ENCODE data around the gene AK8. TPM values are rescaled to one million over a fixed set of nuclear protein-coding genes. Genes with fewer than 3 reads are reported as not detected.

Gene AK8
- total RNA-seq, 1 donor from 2014 or later, result not detected

DNA sequence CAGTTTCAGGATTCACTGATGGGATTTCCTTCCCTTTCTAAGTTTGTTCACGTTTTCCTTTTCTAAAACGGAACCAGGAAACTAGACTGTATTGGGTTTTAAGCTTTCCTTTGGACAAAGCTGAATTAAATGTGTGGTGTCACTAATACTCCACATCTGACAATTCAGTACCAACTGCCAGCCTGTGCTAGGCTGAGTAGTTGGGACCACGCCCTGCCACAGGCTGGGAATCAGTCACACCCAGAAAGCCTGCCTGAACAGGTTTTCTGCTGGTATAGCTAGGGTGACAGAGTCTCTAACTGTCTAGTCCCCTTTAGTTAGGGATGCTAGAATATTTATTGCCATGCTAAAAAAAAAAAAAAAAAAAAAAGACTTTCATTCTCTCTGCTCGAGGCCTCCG, 16.3 kb upstream of the AK8 start:
- intact Hi-C loops (cut with DNase I), result loop anchor here (10.0 kb wide), 1 partner anchor 70 kb away; no protein-coding TSS in a partner anchor
- DNase-seq (ENCODE audit: missing footprints), result no peak
- no peak for ATAC-seq

DNA sequence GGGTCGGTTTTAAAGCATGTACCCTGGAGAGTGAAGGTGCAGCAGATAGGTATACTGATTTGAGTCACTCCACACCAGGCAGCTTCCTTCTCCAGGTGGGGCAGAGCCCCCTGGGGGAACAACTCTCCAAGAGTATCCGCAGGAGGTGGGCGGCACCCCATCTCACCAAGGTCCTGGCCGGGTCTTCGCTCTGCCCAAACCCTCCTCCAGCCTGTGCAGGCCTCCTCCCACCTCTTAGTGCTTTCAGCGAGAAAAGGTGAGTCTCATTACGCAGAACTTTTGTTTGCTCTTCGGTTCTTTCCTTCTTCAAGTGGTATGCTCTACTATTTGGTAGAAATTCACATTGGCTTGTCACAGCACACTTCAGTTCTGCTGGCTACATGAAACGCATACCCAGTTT, 14.3 kb upstream of the AK8 start:
- intact Hi-C loops (cut with DNase I), result loop anchor here (10.0 kb wide), 1 partner anchor 68 kb away; no protein-coding TSS in a partner anchor
- no peak for DNase-seq (ENCODE audit: missing footprints)
- ATAC-seq, result no peak

DNA sequence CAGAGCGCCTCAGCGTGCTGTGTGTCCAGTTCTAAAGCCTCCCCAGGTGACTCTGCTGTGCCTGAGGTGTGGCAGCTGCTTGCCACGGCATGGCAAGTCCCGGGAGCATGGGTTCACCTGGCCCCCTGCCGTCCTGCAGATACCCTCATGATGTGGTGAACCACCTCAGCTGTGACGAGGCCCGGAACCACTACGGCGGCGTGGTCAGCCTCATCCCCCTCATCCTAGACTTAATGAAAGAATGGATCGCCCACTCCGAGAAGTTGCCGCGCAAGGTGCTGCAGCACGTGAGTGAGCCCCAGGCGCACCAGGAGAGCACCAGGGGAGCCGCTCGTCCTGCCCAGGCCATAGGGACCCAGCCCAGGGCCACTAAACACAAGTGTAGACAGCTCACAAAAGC, 10.1 kb upstream of the AK8 start:
- intact Hi-C loops (cut with DNase I), result no loop called here
- no peak for ATAC-seq
- DNase-seq (ENCODE audit: missing footprints), result no peak

DNA sequence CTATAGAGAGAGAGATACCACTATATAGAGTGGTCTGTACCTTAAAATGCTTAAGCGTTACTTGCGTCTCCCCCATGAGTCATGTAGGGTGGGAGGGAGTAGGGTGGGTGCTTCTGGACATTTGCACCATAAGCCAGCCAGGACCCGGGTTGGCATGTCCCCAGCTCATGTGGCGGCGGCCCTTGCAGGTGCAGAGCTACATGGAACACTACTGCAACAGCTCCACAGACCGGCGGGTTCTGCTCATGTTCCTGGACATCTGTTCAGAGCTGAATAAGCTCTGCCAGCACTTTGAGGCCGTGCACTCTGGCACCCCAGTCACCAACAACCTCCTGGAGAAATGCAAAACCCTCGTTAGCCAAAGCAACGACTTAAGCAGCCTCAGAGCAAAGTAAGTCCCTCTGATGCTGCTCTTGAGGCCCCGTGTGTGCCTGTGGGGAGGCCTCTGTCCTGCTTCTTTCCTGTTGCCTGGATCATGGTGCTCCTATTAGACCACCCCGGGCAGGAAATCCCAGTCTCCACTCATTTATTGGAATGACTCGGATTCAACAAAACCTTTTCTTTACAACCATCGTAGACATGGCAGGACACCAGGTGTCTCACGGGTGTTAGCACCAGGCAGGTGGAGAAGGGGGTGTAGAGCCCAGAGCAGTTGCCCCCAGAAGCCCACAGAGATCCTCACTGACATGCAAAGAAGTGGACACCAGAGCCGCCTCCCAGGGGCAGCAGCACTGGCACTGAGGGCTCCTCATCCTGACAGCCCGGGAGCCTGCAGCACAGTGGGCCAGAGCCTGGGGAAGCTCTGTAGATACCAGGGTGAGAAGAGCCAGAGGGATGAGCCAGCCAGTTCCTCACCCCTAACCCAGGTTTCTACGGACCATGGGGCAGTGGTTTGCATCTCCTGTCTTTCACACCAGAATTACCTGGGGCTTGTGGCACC, 9.4 kb upstream of the AK8 start:
- ATAC-seq, result no peak
- intact Hi-C loops (cut with DNase I), result no loop called here
- DNase-seq (ENCODE audit: missing footprints), result no peak

DNA sequence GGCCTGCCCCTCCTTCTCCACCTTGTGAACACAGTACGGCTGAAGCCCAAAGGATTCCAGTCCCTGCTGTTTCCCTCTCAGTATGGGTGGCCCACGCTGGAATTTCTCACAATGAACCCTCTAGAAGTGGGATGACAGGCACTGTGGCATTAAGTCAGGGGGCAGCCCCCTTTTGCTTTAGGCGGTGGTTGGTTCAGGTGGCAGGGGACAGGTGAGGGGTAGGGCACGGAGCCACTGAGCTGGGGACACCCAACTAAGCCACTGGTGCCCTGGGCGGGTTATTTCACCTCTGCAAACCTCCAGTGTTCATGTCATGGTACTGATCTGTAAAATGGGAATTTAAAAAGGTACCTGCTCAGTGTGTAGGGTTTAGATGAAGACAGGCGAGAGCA, 8.2 kb upstream of the AK8 start:
- no peak for DNase-seq (ENCODE audit: missing footprints)
- intact Hi-C loops (cut with DNase I), result no loop called here
- ATAC-seq, result no peak

DNA sequence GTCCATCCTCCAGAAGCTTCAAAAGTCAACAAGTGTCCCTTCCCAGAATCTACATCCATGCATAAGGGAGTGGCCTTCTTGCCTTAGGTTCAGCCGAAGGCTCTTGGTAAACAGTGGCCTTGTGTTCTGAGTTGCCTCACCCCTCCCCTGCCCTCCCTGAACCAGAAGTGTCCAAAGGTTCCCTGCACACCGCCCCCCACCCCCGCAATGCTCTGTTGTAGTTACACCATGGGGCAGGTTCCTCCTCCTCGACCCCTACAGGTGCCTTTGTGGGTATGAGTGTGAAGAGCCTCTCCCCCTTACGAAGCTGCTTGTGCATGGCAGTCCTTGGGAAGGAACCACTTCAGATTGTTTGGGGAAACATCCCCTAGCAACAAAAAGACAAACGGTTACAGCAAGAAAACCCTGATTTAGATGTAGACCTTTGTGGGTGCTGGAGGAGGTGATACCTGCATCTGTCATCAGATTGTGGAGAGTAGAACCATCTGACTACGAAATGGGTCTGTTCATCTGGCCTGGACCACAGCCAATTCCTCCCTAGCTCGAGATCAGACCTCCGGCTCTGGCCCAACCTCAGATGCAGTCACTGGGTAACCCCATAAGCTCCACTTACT, 7.7 kb upstream of the AK8 start:
- intact Hi-C loops (cut with DNase I), result no loop called here
- no peak for ATAC-seq
- DNase-seq (ENCODE audit: missing footprints), result no peak

DNA sequence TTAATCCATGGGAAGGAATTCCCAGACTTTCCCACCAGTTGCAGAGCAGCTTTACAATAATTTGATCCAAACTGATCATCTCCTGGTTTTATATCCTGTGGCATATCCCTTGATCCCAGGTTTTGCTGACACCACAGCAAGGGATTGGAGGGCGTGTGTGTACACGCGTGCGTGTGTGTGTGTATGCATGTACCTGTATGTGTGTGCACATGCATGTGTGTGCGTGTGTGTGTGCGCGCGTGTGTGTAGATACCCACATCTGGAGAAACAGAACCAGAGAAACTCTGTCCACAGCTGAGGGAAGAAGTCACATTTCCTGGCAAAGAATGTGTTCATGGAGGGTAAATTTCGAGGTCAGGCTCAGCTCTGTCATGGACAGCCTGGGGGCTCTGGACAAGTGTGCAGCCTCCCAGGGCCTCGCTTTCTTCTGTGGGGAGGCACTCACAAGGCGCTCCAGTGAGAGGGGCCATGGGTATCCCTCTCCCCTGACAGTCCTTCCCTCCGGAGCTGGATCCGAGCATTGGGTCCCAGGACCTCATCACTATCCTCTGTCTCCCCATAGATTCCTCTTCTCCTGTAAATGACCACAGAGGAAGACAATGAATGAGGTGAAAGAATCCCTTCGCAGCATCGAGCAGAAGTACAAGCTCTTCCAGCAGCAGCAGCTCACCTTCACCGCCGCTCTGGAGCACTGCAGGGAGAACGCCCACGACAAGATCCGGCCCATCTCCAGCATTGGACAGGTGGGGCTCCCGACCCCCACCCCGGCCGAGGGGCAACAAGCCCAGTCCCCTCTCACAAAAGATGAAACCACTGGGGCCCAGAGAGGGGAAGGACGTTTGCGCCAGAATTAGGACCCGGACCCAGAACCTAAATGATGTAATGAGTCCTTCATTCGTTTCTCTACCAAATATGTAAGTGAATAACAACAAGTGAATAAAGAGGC, 5.5 kb upstream of the AK8 start:
- no peak for ATAC-seq
- DNase-seq (ENCODE audit: missing footprints), result no peak
- intact Hi-C loops (cut with DNase I), result no loop called here

DNA sequence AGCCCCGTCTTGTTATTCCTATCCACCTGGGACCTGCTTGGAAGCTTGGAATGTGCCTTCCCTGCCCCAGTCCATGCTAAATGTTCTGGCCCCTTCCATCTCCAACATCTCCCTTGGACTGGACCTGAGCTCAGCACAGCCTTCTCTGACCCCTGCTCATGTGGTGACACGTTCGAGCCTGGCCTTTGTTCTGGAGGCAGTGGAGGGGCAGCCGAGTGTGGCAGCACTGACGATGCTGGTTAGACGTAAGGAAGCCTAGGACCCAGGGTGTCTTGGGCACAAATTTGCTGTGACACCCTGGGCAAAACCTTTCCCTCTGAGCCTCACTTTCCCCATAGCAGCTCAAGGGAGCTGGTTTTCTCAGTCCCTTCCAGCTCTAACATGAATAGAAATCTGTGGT, 4.5 kb upstream of the AK8 start:
- DNase-seq (ENCODE audit: missing footprints), result no peak
- intact Hi-C loops (cut with DNase I), result no loop called here

DNA sequence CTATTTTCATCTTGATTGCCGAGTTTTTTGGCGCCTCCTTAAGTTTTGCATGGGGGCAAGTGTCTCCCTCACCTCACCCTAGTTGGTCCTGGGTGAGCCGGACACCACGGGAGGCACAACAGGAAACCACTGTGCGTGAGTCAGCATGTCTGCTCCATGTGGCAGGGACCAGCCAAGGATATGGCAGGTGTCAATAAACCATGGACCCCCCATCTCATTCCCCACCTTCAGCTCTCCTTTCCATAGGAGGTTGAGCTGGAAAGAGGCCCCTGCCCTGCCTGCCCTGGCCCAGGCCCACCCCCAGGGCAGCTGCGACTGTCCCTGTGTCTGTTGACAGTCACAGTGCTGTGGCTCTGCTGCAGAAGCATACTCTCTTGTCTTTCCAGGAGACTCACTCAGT, 3.7 kb upstream of the AK8 start:
- no peak for ATAC-seq
- intact Hi-C loops (cut with DNase I), result no loop called here
- no peak for DNase-seq (ENCODE audit: missing footprints)

More for the DNA sequence above, 4.5 kb upstream of the AK8 start:
- ATAC-seq, result no peak

DNA sequence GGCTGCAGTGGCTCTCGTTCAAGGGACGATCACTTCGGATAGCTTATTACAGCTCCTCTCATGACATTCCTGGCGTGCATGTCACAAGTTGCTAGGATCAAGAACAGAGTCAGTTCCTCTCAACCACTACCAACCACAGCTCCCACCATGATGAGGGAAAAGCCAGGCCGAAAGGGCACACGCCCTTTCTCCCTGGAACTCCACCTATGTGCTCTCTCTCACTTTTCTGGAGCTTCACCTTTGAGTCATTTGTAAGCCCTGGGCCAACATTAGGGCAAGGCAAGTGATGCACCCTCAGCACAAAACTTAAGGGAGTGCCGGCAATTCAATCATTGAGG, 2.2 kb upstream of the AK8 start:
- DNase-seq (ENCODE audit: missing footprints) (no peak), ATAC-seq (no peak)
- intact Hi-C loops (cut with DNase I), result no loop called here

DNA sequence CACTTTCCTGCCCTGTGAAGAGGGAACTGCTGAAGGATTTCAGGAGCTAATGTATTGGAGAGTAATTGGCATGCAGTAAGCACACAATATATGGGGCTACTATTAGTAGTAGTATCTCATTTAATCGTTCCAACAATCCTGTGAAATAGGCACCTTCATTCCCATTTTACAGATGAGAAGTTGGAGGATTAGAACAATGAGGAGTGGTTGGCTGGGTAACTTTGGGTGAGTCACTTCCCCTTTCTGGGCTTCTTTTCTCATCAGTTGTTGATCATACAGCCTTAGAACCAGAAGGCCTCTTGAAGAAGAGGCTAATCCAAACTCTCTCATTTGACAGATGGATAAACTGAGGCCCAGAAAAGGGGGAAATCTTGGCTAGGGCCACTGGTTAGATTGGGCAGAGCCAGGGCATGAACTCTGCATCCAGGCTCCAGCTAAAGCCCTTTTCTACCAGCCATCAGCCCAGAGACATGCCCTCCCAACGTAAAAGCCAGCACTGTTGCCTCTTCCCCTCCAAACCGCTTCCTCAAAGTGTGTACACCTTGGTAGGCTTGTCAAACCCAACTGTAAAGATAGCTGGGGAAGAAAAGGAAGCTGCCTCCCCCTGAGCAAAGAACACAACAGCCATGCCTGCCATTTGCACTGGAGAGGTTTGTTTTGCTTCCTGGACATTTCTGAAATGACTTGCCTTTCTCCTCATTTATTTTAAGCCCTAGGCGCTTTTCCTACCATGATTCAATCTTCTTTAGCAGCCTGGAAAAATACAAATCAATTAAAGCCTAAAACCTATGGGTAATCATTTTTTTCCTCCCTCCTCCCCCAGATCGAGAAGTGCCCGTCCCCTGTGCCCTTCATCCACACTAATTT, 1.6 kb upstream of the AK8 start:
- intact Hi-C loops (cut with DNase I), result no loop called here
- no peak for DNase-seq (ENCODE audit: missing footprints)
- ATAC-seq, result no peak

DNA sequence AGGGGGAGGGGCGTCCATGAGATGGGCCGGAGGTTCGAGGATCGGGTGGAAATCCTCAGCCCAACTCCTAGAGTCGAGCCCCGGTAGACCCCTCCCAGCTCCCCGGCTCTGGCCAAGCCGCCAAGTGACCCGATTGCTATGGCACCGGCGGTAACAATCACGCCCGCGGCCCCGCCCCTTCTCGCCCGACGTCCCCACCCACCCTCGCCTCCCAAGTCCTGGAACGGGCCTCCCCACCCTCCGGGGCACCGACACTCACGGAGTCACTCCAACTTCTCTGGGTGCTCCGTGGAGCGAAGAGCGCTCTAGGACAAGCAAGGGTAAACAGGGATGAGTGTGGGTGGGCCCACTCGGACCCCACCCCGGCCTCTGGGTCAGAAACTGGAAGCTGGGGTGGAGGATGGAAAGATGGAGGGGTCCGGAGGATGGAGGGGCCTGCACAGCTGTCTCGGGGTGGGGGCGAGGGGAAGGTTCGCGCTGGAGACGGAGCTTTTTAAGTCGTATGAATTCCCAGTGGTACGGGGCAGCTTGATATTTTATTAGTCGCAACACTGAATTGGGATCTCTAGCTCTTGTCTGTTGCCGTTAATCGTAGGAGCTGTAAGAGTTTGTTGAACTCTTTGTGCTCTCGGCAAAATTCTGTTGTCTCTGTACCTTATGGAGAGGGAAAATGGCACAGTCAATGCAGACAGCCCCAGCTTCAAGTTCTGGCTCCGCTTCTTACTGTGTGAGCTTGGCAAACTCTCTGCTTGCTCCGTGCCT, 792 bp upstream of the AK8 start, which contains the start of gene SPACA9:
Gene SPACA9 (plus strand): TSS at position 204 of the 762 bp plus-strand sequence. CDS start 5,050 bp downstream, outside the sequence.
- ATAC-seq (peak; percentile 79), DNase-seq (ENCODE audit: missing footprints) (peak; percentile 80)
- intact Hi-C loops (cut with DNase I), result no loop called here

DNA sequence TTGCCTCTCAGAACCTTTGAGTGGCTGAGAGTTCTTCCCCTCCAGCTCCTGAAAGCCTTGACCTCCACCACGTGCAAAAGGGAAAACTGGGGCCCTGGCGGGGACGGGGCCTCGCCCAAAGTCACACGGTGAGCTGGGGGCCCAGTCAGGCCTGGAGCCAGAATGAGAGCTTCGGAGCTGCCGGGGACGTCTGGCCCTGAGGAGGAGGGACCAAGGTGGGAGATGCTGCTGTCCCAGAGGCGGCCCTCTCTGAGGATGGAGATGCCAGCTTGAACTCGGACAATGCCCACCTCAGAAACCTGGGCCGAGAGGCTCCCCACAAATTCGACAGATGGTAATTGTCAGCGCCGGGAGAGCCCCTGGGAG, 643 bp downstream of the AK8 start:
- no peak for ATAC-seq
- DNase-seq (ENCODE audit: missing footprints), result no peak
- intact Hi-C loops (cut with DNase I), result no loop called here

DNA sequence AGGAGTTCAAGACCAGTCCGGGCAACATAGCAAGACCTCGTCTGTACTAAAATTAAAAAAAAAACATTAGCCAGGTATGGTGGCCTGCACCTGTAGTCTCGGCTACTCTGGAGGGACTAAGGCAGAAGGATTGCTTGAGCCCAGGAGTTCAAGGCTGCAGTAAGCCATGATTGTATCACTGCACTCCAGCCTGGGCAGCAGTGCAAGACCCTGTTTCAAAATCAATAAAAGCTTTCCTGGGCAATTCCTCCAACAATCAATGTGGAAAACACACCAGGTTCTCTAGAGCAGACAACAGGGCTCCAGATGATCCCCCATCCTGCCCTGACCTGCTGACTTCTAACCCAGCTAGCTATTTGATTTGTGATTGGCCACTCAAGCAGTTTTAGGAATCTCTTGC, 1.2 kb downstream of the AK8 start:
- no peak for DNase-seq (ENCODE audit: missing footprints)
- no peak for ATAC-seq
- intact Hi-C loops (cut with DNase I), result no loop called here

DNA sequence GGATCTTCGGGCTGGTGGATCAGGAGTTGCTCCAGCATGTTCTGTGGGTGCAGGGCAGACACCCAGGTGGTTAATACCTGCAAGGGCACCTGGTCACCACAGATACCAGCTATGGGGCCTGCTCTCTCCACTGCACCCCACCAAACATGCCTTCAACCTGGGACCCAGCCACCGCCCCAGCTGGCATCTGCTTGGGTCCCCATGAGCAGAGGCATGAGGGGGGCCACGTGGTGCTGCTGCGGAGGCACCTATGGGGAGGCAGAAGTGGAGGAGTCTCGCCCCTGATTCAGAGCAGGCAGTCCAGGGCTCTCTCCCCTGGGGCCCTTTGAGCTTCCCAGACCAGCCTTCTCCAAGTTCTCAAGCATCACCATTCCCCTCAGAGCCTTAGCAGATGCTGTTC, 2.9 kb downstream of the AK8 start:
- ATAC-seq, result no peak
- intact Hi-C loops (cut with DNase I), result no loop called here
- no peak for DNase-seq (ENCODE audit: missing footprints)

DNA sequence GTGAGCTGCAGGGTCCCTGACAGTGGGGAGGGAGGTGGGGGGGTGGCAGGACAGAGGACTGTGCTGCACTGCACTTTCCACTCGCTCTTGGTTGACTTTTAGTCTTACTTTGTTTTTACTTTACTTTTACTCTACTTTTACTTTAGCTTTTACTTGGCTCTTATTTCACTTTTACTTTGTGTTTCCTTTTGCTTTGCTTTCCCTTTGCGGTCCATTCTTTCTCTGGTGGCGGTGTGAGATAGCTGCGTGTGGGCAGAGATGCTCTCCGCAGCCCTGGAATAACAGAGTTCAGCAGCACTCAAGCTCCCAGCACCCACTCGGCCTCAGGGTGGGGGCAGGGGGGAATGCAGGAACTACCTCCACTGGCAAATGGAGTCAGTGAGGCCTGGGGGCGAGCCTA, 4.7 kb downstream of the AK8 start:
- DNase-seq (ENCODE audit: missing footprints) (no peak), ATAC-seq (no peak)
- intact Hi-C loops (cut with DNase I), result no loop called here

DNA sequence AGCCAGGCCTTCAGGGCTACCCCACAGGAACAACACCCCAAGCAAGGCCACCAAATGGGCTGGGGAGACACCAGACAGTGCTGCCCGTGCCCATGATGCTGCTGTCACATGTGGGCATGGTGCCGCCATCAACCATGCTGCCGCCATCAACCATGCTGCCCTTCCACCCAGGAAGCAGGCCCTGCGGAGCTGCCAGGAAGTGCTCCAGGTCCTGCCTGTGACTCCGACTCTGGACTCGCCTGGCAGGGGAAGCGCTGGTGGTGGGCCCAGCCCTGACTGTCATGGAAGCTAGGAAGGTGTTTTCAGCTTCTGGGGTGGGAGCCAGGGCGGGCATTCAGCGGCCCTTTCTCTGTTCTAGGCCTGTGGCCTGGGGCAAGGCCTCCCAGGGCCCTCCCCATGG, 8.8 kb downstream of the AK8 start:
- DNase-seq (ENCODE audit: missing footprints), result no peak
- intact Hi-C loops (cut with DNase I), result no loop called here
- no peak for ATAC-seq

DNA sequence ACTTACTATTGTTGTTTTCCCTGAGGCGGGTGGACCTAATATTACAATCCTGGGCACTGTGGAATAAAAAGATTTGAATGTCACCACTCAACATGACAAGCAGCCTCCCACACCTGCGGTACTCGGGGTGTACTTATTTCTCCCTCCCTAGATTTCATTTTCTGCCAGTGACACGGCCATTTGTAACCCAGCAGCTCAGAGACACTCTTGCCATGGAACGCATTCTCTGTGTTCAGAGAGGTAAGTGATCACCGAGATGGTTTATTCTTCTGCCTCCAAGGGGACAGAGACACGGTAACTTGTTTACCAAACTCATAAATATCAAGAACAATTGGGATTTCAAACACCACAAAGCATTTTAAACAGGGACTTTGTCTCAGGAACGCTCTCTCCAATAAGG, 11.2 kb downstream of the AK8 start:
- no peak for DNase-seq (ENCODE audit: missing footprints)
- intact Hi-C loops (cut with DNase I), result no loop called here
- no peak for ATAC-seq

Measured in Right ventricle myocardium inferior (tissue), 1 donor.